HG03066 (cell line): ENCODE measurements around the gene ATP5F1A.
"Not testable (repeated sequence)": the region's sequence is repeated elsewhere in the genome, so short reads cannot be mapped to it uniquely, and the experiment has no call there.

Experiments used
- ATAC-seq: cut with Tn5 transposase; IDR thresholded peaks from one replicate; pipeline ENCODE4 v1.9.1; 2021; ENCODE audit warnings: low read depth; ENCODE audit not compliant: unreplicated experiment

Gene ATP5F1A

DNA sequence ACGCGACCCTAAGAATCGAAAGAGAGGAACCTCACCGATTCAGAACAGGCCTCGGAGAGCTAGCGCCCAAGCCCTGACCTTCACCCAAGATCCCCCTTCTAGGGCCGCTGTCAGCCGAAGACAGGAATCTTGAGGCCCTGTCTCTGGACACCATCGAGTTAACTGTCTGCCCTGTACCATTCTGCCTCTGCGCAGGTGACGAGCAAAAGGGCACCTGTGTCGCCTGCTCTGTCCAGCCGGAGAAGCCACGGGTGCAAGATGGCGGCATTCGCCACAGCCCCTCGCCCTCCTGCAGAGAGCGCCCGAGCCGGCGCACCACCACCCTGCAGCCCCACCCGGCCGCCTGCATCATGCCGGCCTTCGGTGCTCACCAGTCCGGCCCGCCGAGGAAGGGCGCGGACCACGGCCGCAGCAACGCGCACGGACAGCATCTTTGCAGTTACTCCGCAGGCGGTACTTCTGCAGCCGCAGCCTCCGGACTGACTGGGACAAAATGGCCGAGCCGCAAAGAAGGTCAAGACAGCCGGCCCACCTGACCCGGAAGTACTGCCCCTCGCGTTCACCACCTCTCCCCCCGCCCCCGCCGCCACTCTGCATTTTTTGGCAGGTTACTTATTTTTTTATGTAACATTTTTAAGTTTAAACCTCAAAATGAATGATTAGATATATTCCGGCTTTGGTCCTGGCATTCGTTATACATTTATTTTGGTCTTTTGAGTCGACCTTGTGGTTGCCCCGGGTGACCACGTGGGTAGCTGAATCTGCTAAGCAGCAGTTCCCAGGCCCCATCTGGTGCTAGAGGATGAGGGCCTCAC, at the start of gene ATP5F1A:
TSS of gene ATP5F1A (minus strand) at position 496 of the 815 bp plus-strand sequence. CDS start at position 431, 65 bp downstream.
- peak; percentile 81 for ATAC-seq

DNA sequence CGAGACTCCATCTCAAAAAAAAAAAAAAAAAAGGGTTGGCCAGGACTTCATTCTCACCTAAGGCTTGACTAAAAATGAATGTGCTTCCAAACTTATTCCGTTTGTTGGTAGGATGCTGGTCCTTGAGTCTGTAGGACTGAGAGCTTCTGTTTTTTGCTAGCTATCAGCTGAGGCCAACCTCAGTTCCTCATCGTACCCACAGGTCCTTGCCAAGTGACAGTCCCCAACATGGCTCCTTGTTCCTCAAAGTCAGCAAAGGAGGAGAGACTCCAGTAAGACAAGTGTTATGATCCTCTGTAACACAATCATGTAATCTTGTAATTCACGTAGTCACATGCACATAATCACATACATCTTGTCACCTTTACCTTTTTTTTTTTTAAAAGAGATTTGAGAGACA, 43.1 kb upstream of the ATP5F1A start:
- ATAC-seq = no peak

DNA sequence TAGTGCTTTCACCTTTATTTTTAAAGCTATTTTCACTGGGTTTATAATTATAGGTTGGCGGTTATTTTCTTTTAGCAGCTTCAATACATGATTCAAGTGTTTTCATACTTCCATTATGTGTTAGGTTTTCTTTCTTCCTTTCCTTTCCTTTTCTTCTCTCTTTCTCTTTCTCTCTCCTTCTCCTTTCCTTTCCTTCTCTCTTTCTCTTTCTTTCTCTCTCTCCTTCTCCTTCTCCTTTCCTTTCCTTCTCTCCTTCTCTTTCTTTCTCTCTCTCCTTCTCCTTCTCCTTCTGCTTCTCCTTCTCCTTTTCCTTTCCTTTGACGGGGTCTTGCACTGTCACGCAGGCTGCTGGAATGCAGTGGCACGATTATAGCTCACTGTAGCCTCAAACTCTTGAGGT, 42.1 kb upstream of the ATP5F1A start:
- no peak for ATAC-seq

DNA sequence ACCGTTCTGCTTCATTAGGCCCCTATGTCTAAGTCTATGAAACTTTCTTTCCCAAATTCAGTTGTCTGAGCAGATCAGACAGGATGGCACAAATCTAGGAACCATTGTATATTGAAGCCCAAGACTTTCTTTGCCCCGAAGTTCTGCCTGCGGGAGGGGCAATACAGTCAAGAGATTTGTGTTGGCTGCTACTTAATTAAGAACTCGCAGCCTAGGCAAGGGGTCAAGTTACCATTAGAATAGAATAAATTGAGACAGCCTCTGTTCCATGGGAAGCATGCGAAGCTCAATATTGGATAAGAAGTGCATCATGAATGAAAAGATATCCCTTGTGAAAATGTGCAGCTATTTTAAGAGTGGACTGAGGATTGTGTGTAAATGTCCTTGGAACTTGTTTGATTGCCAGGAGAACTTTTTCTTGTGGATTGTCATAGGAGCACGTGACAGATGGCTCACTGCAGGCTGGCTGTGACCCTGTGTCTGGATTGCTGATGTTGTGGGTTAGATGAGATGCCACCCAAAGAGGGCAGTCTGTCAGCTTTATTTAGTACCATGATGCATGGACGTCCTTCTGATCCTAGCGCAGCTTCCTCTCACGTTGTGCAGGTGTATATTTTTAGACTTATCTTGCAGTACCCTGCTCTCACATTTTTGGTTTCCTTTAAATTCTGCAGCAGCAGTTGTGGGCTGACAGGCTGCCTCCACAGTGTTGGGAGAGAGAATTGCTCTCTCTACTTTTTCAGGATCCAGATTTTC, 37.0 kb upstream of the ATP5F1A start:
- no peak for ATAC-seq

DNA sequence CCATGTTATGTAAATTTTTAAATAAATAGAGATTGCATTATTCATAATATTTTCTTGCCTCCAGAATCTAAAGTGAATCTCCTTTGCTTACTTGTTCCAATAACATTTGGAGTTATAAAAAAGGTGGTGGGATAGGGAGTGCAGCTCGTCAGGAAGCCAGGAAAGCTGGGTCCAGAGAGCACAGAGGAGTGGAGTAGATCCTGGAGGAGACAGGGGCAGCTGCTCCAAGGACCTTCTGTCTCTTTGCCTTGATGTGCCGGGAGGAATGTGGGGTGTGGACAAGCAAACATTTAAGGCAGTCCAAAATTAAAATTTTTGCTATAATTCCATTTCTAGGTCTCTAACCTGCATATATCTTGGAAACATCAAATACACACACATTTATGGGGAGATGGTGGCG, 35.4 kb upstream of the ATP5F1A start:
- ATAC-seq = no peak

DNA sequence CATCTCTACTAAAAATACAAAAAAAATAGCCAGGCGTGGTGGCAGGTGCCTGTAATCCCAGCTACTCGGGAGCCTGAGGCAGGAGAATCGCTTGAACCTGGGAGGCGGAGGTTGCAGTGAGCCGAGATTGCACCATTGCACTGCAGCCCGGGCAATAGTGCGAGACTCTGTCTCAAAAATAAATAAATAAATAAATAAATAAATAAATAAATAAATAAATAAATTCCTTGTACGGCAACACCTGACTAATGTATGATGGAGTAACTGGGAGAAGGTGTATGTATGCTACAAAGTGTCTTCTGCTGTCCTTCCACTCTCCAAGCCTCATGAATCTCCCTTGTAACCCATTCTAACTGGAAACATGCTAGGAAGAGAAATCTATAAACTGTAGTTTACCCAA, 32.5 kb upstream of the ATP5F1A start:
- ATAC-seq = not testable (repeated sequence)

DNA sequence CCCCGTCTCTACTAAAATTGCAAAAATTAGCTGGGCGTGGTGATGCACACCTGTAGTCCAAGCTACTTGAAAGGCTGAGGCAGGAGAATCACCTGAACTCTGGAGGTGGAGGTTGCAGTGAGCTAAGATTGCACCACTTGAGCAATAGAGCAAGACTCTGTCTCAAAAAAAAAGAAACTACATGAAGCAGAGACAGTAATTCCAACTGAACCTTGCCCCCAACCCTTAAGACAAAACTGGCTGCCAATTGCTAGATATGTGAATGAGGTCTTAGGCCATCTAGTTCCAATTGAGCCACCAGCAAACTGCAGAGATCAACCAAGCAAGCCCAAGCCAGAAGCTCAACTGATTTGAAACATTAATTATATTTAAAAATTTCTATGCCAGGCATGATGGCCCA, 32.0 kb upstream of the ATP5F1A start:
- ATAC-seq = no peak

DNA sequence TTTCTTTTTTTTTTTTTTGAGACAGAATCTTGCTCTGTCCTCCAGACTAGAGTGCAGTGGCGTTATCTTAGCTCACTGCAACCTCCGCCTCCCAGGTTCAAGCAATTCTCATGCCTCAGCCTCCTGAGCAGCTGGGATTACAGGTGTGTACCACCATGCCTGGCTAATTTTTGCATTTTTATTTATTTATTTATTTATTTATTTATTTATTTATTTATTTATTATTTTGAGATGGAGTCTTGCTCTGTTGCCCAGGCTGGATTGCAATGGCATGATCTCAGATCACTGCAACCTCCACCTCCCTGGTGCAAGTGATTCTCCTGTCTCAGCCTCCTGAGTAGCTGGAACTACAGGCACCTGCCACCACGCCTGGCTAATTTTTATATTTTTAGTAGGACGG, 28.5 kb upstream of the ATP5F1A start:
- ATAC-seq = not testable (repeated sequence)

DNA sequence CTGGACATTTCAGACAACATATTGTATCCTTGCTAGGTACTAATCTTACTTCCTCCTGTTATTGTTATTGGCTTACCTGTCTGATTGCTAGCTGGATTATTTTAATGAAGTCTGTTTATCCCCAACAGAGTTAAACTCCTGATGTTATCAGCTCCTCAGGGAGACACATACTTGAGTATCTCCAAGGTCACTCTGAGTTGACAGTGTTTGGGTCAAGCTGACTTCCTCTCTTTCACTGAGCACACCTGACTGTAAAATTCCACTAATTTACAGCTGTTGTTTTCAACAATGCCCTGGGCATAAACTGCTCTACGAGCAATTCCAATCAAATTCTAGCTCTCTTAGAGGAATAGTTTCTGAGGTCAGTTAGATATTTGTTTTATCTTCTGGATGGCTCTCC, 15.7 kb upstream of the ATP5F1A start:
- ATAC-seq = no peak

DNA sequence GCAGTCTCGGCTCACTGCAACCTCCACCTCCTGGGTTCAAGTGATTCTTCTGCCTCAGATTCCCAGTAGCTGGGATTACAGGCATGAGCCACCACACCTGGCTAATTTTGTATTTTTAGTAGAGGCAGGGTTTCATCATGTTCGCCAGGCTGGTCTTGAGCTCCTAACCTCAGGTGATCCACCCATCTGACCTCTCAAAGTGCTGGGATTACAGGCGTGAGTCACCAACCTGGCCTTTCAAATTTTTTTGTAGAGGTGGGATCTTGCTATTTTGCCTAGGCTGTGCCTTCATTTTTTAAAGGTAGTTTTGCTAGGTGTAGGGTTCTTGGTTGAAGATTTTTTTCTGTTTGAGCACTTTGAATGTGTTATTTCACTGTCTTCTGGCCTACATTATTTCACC, 12.3 kb upstream of the ATP5F1A start:
- ATAC-seq = no peak

DNA sequence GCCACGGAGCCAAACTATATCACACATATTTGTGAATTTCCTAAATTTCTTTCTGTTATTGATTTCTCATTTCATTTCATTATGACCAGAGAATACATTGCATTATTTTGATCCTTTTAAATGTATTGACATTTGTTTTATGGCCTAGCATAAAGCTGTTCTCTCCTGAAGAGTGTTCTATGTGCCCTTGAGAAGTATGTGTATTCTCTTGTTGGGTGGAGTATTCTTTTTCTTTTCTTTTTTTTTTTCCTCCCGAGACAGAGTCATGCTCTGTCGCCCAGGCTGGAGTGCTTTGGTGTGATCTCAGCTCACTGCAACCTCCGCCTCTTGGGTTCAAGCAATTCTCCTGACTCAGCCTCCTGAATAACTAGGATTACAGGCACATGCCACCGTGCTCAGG, 11.3 kb upstream of the ATP5F1A start:
- no peak for ATAC-seq

DNA sequence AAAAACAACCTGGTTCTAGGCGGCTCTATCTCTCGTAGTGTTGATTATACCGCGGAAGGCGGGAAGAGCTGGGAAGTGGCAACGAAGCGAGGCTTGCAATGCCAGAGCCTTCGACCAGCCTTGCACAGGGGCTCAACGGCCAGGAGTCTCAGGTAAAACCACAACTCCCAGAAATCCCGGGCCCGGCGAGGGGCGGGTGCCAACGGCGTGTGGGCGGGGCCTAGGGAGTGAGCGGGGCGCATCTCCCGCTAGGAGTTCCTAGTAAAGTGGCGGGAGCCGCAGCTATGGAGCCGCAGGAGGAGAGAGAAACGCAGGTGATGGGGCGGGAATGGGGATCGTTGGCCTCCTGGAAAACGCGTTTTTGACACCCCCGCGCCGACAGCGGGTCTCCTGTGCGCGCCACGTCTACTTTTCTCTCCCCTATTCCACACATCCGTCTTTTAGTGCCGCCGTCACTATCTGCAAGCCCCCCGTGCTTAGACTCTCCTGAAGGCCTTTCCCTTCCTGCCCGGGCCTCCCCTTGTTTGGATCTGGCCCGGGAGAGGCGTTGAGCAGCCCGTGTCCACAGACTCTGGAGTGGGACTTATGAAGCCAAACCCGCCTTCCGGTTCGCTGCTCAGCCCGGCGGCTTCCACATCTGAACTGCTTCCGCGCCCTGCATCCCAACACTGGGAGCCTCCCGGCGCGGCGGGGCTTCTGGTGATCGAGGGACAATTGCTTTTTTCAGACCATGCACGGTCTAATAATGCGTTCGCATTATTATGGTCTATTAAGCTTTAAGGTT, 6.2 kb upstream of the ATP5F1A start, which contains the start of gene HAUS1:
TSS of gene HAUS1 (plus strand) at position 258 of the 784 bp plus-strand sequence. CDS start at position 285, 27 bp downstream.
- ATAC-seq = peak; percentile 97

DNA sequence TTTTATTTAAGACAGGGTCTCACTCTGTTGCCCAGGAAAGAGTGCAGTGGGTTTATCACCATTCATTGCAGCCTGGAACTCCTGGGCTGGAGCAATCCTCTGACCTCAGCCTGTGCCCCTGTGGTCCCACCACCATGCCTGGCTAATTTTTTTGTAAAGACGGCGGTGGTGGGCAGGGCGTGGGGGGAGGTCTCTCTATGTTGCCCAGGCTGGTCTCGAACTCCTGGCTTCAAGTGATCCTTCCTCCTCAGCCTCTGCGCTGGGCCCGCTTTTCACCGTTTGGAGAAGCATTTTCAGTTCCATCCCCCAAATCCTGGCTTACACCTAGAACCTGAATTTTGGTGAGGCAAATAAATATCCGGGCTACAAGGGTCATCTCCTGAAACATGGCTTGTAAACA, 1.4 kb upstream of the ATP5F1A start:
- ATAC-seq = no peak

DNA sequence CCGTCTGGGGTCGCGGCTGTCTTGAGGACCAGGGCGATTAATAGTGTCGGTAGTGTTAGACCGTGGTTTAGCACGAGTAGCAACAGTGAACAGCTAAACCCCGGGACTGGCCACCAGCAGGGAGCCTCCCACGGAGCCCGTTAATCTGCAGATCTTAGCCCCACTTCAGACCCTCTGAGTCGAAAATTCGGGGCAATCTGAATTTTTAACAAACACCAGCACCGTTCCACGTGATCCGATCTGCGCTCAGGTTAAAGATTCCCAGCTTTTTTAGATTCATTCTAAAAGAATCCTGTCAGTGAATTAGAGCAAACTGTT, 479 bp upstream of the ATP5F1A start:
- no peak for ATAC-seq

DNA sequence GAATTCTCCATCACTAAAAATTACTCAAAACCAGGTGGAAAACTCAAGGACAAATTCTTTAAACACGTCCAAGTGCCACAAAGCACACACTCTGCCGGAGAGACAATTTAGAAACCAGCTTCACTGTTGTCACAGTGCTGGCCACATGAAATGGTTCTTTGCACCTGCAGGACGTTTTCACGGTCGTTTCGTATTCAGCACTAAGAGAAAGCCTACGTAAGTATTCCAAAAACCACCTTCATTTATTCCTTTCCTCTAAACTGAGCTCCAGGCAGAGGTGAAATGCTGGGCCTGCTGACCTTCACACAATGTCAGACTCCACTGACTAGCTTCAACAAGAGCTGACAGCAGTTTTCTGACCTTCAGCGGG, 680 bp downstream of the ATP5F1A start:
- ATAC-seq = peak; percentile 26

DNA sequence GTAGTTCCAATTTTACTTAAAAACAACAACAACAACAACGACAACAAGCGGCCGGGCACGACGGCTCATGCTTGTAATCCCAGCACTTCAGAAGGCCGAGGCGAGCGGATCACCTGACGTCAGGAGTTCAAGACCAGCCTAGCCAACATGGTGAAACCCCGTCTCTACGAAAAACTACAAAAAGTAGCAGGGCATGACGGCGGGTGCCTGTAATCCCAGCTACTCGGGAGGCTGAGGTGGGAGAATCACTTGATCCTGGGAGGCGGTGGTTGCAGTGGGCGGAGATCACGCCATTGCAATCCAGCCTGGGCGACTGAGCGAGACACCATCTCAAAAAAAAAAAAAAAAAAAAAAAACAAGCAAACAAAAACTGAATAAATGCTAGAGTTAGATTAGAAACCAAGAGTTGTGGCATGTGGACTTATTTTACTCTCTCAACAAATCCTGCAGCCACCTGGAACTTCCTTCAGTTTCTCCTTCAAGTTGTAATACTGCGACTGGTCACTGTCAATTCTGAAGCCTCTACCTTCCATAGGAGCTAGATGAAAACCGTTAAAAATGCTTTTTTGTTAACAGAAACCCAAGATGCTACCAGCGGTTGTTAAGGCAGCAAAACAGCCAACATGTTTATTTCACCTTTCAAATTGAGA, 1.3 kb downstream of the ATP5F1A start:
- ATAC-seq = peak; percentile 27

DNA sequence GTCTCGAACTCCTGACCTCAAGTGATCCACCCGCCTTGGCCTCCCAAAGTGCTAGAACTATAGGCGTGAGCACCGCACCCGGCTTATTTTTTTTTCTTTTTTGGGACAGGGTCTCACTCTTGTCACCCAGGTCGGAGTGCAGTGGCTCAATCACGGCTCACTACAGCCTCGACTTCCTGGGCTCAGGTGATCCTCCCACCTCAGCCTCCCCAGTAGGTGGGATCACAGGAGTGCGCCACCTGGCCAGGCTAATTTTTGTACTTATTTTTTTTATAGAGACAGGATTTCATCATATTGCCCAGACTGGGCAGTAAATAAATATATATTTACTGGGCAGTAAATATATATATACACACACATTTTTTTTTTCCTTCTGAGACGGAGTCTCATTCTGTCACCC, 2.6 kb downstream of the ATP5F1A start:
- no peak for ATAC-seq

DNA sequence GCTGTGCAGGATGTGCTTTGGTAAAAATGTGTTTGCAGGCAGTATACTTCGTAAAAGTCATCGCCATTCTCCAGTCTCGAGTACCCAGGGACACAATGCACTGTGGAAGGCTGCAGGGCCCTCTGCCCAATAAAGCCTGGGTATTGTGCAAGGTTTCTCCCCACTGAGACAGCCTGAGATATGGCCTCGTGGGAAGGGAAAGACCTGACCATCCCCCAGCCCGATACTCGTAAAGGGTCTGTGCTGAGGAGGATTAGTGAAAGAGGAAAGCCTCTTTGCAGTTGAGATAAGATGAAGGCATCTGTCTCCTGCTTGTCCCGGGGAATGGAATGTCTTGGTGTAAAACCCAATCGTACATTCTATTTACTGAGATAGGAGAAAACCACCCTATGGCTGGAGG, 9.6 kb downstream of the ATP5F1A start:
- not testable (repeated sequence) for ATAC-seq

DNA sequence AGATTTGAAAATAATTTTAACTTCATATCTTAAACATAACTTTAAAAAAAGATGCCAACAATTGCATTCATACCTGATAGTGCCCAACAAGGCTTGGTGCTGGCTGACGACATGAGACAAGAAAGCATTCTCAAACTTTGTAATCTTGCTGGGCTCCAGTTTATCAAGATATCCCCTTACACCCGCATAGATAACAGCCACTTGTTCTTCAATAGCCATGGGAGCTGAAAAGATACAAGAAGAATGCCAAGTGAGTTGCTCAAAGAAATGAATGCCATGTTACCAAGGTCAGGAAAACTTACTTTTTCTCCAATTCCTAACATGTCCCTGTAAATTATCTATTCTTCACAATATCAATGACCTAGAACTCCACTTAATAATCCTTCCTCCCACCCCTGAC, 13.7 kb downstream of the ATP5F1A start:
- ATAC-seq = no peak

DNA sequence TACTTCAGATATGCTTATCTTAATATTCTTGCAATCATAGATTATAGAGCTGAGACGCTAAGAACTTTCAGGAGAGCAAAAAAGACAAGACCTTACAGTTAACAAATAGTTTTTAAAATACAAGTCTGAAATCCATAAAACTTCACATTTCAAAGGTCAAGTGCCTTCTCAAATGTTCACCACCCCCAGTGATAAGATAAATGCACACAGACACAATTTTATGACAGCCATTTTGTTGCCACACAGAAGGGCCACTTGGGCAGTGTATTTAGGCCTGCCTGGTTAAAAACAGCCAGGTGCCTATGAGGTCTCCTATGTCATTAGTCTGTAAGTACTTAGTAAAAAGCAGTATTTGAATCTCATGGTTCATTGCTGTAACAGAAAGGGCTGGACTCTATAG, 17.9 kb downstream of the ATP5F1A start:
- ATAC-seq = no peak

DNA sequence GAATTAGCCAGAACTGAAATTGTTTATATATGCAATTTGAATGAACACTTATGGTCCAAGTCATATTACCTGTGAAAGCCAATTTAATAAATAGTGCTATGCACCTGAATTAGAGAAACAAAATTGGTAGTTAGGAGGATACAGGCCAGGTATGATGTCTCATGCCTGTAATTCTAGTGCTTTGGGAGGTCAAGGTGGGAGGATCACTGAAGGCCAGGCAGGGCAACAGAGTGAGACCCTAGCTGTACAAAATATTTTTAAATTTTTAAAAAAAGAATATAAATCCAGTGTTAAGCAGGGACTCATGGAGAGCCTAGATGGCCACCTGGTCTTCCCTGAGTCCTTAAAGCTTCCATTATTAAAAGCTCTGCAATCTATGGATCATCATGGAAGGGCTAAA, 18.8 kb downstream of the ATP5F1A start:
- ATAC-seq = no peak
